Activated CD8-positive, alpha-beta memory T cell treated with anti-CD3 and anti-CD28 coated beads for 4 hours (primary cell): ENCODE data around the gene CHST8.

Experiments used
- DNase-seq, 2 donors: peaks; one replicate each; pipeline ENCODE4 v3.0.0-alpha.2; 2020; ENCODE audit warnings: low read depth in 2 of 2

The CHST8 gene

GRCh38 chr19:33766623-33767022, 144.9 kb downstream of the CHST8 start:
- DNase-seq: no peak

- DNase-seq: no peak
These were observed 146.2 kb downstream of the CHST8 start for GRCh38 chr19:33767898-33768413.

GRCh38 chr19:33769208-33769607, 147.5 kb downstream of the CHST8 start:
- DNase-seq: no peak

- no peak for DNase-seq
These were observed 148.4 kb downstream of the CHST8 start for GRCh38 chr19:33770107-33770506.

GRCh38 chr19:33771384-33772101, 149.8 kb downstream of the CHST8 start:
- DNase-seq: peak in 1 of 2 donors; percentile 23

GRCh38 chr19:33772102-33772857, 150.5 kb downstream of the CHST8 start:
- DNase-seq: no peak

GRCh38 chr19:33772858-33773180, 151.1 kb downstream of the CHST8 start:
- DNase-seq: no peak

GRCh38 chr19:33773704-33774624, 152.2 kb downstream of the CHST8 start:
- no peak for DNase-seq

GRCh38 chr19:33774751-33775150, 153.0 kb downstream of the CHST8 start:
- DNase-seq: no peak

GRCh38 chr19:33775731-33776487, 154.2 kb downstream of the CHST8 start:
- no peak for DNase-seq

- DNase-seq: no peak
These were observed 155.6 kb downstream of the CHST8 start for GRCh38 chr19:33777351-33777750.

- DNase-seq: no peak
These were observed 156.0 kb downstream of the CHST8 start for GRCh38 chr19:33777753-33778088.

GRCh38 chr19:33778089-33778791, 156.5 kb downstream of the CHST8 start:
- peak; percentile 53 to 60 for DNase-seq

- DNase-seq: no peak
These were observed 158.1 kb downstream of the CHST8 start for GRCh38 chr19:33779849-33780248.

- DNase-seq: no peak
These were observed 158.5 kb downstream of the CHST8 start for GRCh38 chr19:33780251-33780650.

- no peak for DNase-seq
These were observed 159.0 kb downstream of the CHST8 start for GRCh38 chr19:33780746-33781145.

- no peak for DNase-seq
These were observed 159.7 kb downstream of the CHST8 start for GRCh38 chr19:33781415-33781935.

GRCh38 chr19:33781996-33782395, 160.2 kb downstream of the CHST8 start:
- no peak for DNase-seq

GRCh38 chr19:33784432-33784831, 162.7 kb downstream of the CHST8 start:
- DNase-seq: no peak

GRCh38 chr19:33785795-33786194, 164.0 kb downstream of the CHST8 start:
- no peak for DNase-seq

GRCh38 chr19:33788676-33789075, 166.9 kb downstream of the CHST8 start:
- DNase-seq: no peak
